B cell (primary cell): ENCODE data around the gene CHADL. TPM values are rescaled to one million over a fixed set of nuclear protein-coding genes. Genes with fewer than 3 reads are reported as not detected.
A peak's percentile ranks its signal among the peaks of the same experiment; 100 is the strongest.

Source experiments
- ATAC-seq: fragments of 200-7000 bp; cut with Tn5 transposase; one replicate; pipeline ENCODE4 v1.10.0; 2021; ENCODE audit warnings: low read depth, mild to moderate bottlenecking, moderate number of reproducible peaks, moderate library complexity
- CTCF ChIA-PET: fragments of 350-600 bp; sonication (Branson Sonifier 250); formaldehyde crosslinking; loops from one replicate; lab custom pipeline; 2021; ENCODE audit warnings: antibody characterized with exemption, inconsistent platforms; lab: Charles Lee
- POLR2A ChIA-PET: fragments of 350-600 bp; sonication (Branson Sonifier 250); formaldehyde crosslinking; loops from one replicate; lab custom pipeline; 2021; ENCODE audit warnings: antibody characterized with exemption; lab: Charles Lee
- DNase-seq: peaks from one replicate; pipeline ENCODE4 v3.0.0; 2013
- H2AFZ ChIP-seq: 2 replicates; pipeline ENCODE4 v1.6.1; 2012; ENCODE audit warnings: mild to moderate bottlenecking, low read depth, low read length; ENCODE audit not compliant: insufficient read depth, poor library complexity, severe bottlenecking
- H3K27ac ChIP-seq, 2 donors: 1 replicate in 1 of 2; 2 replicates in 1 of 2; pipeline ENCODE4 v1.5.1; 2012 to 2013; ENCODE audit warnings: low read length in 2 of 2, mild to moderate bottlenecking in 2 of 2, moderate library complexity in 1 of 2
- H3K27me3 ChIP-seq, 4 experiments: fragments of 200-600 bp in 1 of 4; sonication (generic) in 1 of 4; replicated peaks in 1 of 4; 1 replicate in 2 of 4; 2 replicates in 2 of 4; pipeline versions ENCODE4 v1.6.1 to v1.7.0; 2013 to 2016; ENCODE audit warnings: low read length in 3 of 4, mild to moderate bottlenecking in 2 of 4, mixed read lengths in 1 of 4, moderate library complexity in 1 of 4; ENCODE audit not compliant: insufficient read depth in 4 of 4, control insufficient read depth in 3 of 4; ENCODE audit errors: control extremely low read depth in 1 of 4
- H3K36me3 ChIP-seq, 2 experiments: replicated peaks in 1 of 2; 1 replicate in 1 of 2; 2 replicates in 1 of 2; pipeline versions ENCODE4 v1.6.1 to v1.7.1; 2013; ENCODE audit warnings: low read length in 1 of 2; ENCODE audit not compliant: insufficient read depth in 2 of 2, control insufficient read depth in 1 of 2; ENCODE audit errors: control extremely low read depth in 1 of 2, extremely low read depth in 1 of 2
- H3K4me1 ChIP-seq, 2 donors: fragments of 200-600 bp in 1 of 2; sonication (generic) in 1 of 2; 1 replicate in 1 of 2; 2 replicates in 1 of 2; pipeline versions ENCODE4 v1.5.1 to v1.6.1; 2013 to 2017; ENCODE audit warnings: low read length in 2 of 2; ENCODE audit not compliant: control insufficient read depth in 2 of 2, insufficient read depth in 2 of 2
- H3K4me2 ChIP-seq: replicated peaks from 2 replicates; pipeline ENCODE3; 2012; ENCODE audit warnings: mild to moderate bottlenecking, low read depth, low read length; ENCODE audit not compliant: poor library complexity, severe bottlenecking
- H3K4me3 ChIP-seq, 5 experiments: fragments of 200-600 bp in 1 of 5; sonication (generic) in 1 of 5; 1 replicate in 3 of 5; 2 replicates in 2 of 5; pipeline versions ENCODE4 v1.5.1 to v1.7.0; 2011 to 2016; ENCODE audit warnings: low read length in 4 of 5, mild to moderate bottlenecking in 4 of 5, low read depth in 2 of 5, control low read depth in 1 of 5, moderate library complexity in 1 of 5; ENCODE audit not compliant: insufficient read depth in 1 of 5; ENCODE audit errors: control extremely low read depth in 1 of 5, extremely low read depth in 1 of 5
- H3K79me2 ChIP-seq: fragments of 200-600 bp; sonication (generic); one replicate; pipeline ENCODE4 v1.6.0; 2016; ENCODE audit warnings: low read length; ENCODE audit not compliant: control insufficient read depth, insufficient read depth
- H3K9ac ChIP-seq: fragments of 200-600 bp; sonication (generic); 2 replicates; pipeline ENCODE4 v1.6.1; 2017; ENCODE audit warnings: mild to moderate bottlenecking, low read length, moderate library complexity
- H3K9me3 ChIP-seq, 3 donors: one replicate each; pipeline versions ENCODE4 v1.6.1 to v1.7.1; 2013; ENCODE audit warnings: low read length in 2 of 3; ENCODE audit not compliant: control insufficient read depth in 2 of 3, insufficient read depth in 1 of 3; ENCODE audit errors: control extremely low read depth in 1 of 3
- H4K20me1 ChIP-seq: 2 replicates; pipeline ENCODE4 v1.6.0; 2012; ENCODE audit warnings: mild to moderate bottlenecking, low read length; ENCODE audit not compliant: insufficient read depth, control insufficient read depth, poor library complexity, severe bottlenecking
- H3K27ac Mint-ChIP-seq: one replicate; pipeline ENCODE4 v1.8.0; 2021; ENCODE audit warnings: mixed read lengths
- H3K27me3 Mint-ChIP-seq: one replicate; pipeline ENCODE4 v1.8.0; 2021; ENCODE audit warnings: mixed read lengths
- H3K4me1 Mint-ChIP-seq: one replicate; pipeline ENCODE4 v1.8.0; 2021; ENCODE audit warnings: mixed read lengths
- H3K4me3 Mint-ChIP-seq: one replicate; pipeline ENCODE4 v1.8.0; 2021; ENCODE audit warnings: mixed read lengths
- H3K9me3 Mint-ChIP-seq: one replicate; pipeline ENCODE4 v1.8.0; 2022; ENCODE audit warnings: mixed read lengths; ENCODE audit not compliant: insufficient read depth
- EZH2 ChIP-seq: IDR thresholded peaks from 2 replicates; pipeline ENCODE4 v1.6.1; 2012; ENCODE audit warnings: borderline replicate concordance, low read depth, mild to moderate bottlenecking, moderate library complexity, low read length; ENCODE audit not compliant: insufficient read depth, poor library complexity, severe bottlenecking
- WGBS: methylation state at CpG from one replicate; pipeline ENCODE4 v1.1.5; 2013; ENCODE audit warnings: missing lambda C conversion rate; ENCODE audit not compliant: insufficient coverage; 5-methylcytosine and 5-hydroxymethylcytosine counted together
- intact Hi-C: fragments of 100-400 bp; cut with micrococcal nuclease; formaldehyde crosslinking; loops from one replicate; pipeline ENCODE4 v1.10.0; 2022
- polyA plus RNA-seq: library from polyadenylated mRNA; depleted of rRNA; stranded (reverse); fragments of >200 nt; gene quantifications from 2 replicates; pipeline ENCODE4 v1.2.3, GENCODE V29; 2012
- total RNA-seq, 2 donors: library from RNA; stranded (reverse); fragments of 120-200 nt in 1 of 2; gene quantifications; 1 replicate in 1 of 2; 2 replicates in 1 of 2; pipeline versions ENCODE4 v1.2.3 to v1.2.4, GENCODE V29; 2013 to 2022
- TF ChIP-seq, protein P1 (sequence below): fragments of 200-600 bp; IDR thresholded peaks from one replicate; pipeline ENCODE4 v1.8.0; 2022; ENCODE audit warnings: antibody characterized with exemption, mild to moderate bottlenecking

Gene CHADL
- total and polyA plus RNA-seq, 2 donors (not counting 1 experiment from before 2014, with no cell fraction given), result 0.07 to 0.59 TPM

- ChIA-PET CTCF (interaction anchor here (0.9 kb wide), 1 partner anchor 52 kb away, joined by 3 read pairs; no protein-coding TSS in a partner anchor), POLR2A (no interaction called here)
- H3K9ac ChIP-seq, result no peak overlapping the region
- Mint-ChIP-seq H3K4me1 (peaks cover 8% of the 10 kb centered on the region), H3K27ac (no peak overlapping the region), H3K27me3 (no peaks in the 10 kb centered on the region), H3K4me3 (no peak overlapping the region), H3K9me3 (no peaks in the 10 kb centered on the region)
- no peak overlapping the region for H3K4me2 ChIP-seq
- H3K27me3 ChIP-seq, result no peaks in the 10 kb centered on the region
- H2AFZ ChIP-seq, result no peak overlapping the region
- H3K27ac ChIP-seq, result no peak overlapping the region
- H3K9me3 ChIP-seq, result peaks cover 0 to 4% (median 0%) of the 10 kb centered on the region in 3 donors
- no peak for DNase-seq
- peaks cover 0 to 11% of the 10 kb centered on the region in 2 experiments for H3K36me3 ChIP-seq
- TF ChIP-seq, protein P1, sequence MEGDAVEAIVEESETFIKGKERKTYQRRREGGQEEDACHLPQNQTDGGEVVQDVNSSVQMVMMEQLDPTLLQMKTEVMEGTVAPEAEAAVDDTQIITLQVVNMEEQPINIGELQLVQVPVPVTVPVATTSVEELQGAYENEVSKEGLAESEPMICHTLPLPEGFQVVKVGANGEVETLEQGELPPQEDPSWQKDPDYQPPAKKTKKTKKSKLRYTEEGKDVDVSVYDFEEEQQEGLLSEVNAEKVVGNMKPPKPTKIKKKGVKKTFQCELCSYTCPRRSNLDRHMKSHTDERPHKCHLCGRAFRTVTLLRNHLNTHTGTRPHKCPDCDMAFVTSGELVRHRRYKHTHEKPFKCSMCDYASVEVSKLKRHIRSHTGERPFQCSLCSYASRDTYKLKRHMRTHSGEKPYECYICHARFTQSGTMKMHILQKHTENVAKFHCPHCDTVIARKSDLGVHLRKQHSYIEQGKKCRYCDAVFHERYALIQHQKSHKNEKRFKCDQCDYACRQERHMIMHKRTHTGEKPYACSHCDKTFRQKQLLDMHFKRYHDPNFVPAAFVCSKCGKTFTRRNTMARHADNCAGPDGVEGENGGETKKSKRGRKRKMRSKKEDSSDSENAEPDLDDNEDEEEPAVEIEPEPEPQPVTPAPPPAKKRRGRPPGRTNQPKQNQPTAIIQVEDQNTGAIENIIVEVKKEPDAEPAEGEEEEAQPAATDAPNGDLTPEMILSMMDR, result no peak
- no peak for TF ChIP-seq EZH2
- H3K4me3 ChIP-seq, result no peak overlapping the region
- H3K79me2 ChIP-seq, result no peaks in the 10 kb centered on the region
- peaks cover 6% of the 10 kb centered on the region for H4K20me1 ChIP-seq
- no peaks in the 10 kb centered on the region for H3K4me1 ChIP-seq
- 100% methylated on average over 1 of the region's 3 CpGs for WGBS
- no peak for ATAC-seq
- intact Hi-C loops, result no loop called here
Observed at GRCh38 chr22:41184679-41185078, 56.1 kb downstream of the CHADL start.

DNA sequence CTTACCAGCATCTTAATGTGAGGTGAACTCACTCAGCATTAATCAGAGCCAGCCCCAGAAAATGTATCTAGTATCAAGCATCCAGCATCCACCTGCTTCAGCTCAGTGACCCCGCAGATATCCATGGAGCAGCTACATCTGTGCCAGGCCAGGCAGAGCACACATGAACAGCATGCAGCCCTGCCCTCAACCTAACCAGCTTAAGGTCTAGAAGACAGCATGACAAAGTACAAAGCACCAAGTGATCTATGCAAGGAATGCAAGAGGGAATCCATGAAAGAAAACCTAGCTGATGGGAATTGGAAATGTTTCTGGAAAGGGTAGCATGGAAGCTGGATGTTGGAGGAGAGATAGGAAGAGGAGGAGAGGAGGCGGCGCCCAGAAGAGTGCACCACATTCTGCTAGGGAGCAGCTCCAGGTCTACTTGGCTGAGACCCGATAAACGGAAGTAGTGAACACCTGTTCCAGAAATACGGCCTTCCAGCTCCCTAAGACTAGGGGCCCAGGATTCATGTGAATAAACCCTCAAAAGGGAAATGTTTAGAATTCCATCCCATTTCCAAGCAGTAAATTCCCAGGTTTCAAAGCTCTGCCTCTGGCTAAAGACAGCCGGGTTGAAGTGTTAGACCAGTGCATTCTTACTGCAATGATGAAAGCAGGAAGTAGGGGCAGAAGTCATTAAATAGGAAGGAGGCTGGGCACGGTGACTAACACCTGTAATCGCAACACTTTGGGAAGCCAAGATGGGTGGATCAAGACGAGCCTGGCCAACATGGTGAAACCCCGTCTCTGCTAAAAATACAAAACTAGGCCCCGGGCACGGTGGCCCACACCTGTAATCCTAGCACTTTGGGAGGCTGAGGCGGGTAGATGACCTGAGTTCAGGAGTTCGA lies 59.1 kb downstream of the CHADL start:
- no peaks in the 10 kb centered on the region for H3K4me1 ChIP-seq
- Mint-ChIP-seq H3K9me3 (no peaks in the 10 kb centered on the region), H3K27me3 (no peaks in the 10 kb centered on the region), H3K27ac (peak overlapping the region; percentile 13), H3K4me3 (no peak overlapping the region), H3K4me1 (peaks cover 14% of the 10 kb centered on the region)
- H3K4me3 ChIP-seq, result no peak overlapping the region
- CTCF ChIA-PET, result interaction anchor here (1.1 kb wide), 1 partner anchor 56 kb away, joined by 4 read pairs; no protein-coding TSS in a partner anchor
- TF ChIP-seq, protein P1, result no peak
- TF ChIP-seq EZH2, result no peak
- DNase-seq (no peak), ATAC-seq (no peak)
- no peak overlapping the region for H3K4me2 ChIP-seq
- peaks cover 3 to 38% of the 10 kb centered on the region in 2 experiments for H3K36me3 ChIP-seq
- intact Hi-C loops, result no loop called here
- WGBS, result 75% methylated on average over 14 of the region's 15 CpGs
- H3K79me2 ChIP-seq, result no peaks in the 10 kb centered on the region
- H4K20me1 ChIP-seq, result peaks cover 28% of the 10 kb centered on the region
- no peak overlapping the region for H3K27ac ChIP-seq
- POLR2A ChIA-PET, result interaction anchor here (0.6 kb wide), 1 partner anchor 836 kb away, joined by 4 read pairs; no protein-coding TSS in a partner anchor
- no peak overlapping the region for H3K9ac ChIP-seq
- no peak overlapping the region for H2AFZ ChIP-seq
- no peaks in the 10 kb centered on the region for H3K27me3 ChIP-seq
- peaks cover 0 to 4% (median 0%) of the 10 kb centered on the region in 3 donors for H3K9me3 ChIP-seq
